ENCODE data around the gene KCNT1. TPM values are rescaled to one million over a fixed set of nuclear protein-coding genes. Genes with fewer than 3 reads are reported as not detected.

The KCNT1 gene
- polyA plus RNA-seq, 2 of the 4 experiments (the other 2 are of a cell fraction): not detected

GRCh38 chr9:135695642-135696041, 6.3 kb upstream of the KCNT1 start:
- Histone ChIP-seq H3K4me1 (peaks cover 4% of the 10 kb centered on the region; the same call in 1 of the 3 replicates), H3K4me2 (no peak overlapping the region), H3K4me3 (no peak overlapping the region), H3K9me3 (no peaks in the 10 kb centered on the region), H3K27ac (no peak overlapping the region)
- DNase-seq (ENCODE audit: low read depth in 1 of 2, low spot score in 1 of 2) (no peak), FAIRE-seq (no peak), ATAC-seq (no peak)
- ChIA-PET POLR2A (no interaction called here), CTCF (interaction anchor here (1.1 to 1.6 kb wide), 3 partner anchors 11 to 73 kb away, joined by 3 to 7 read pairs (median 4); no protein-coding TSS in a partner anchor)
- 81% methylated on average over 6 of the region's 12 CpGs for WGBS (ENCODE audit: missing lambda C conversion rate)
- TF ChIP-seq RARB (CRISPR knock-in tag; IDR thresholded peaks at IDR 0.05) (no peak), JUNB (IDR thresholded peaks at IDR 0.05) (no peak), MAFK (IDR thresholded peaks at IDR 0.05; ENCODE audit: partially characterized antibody) (no peak)

- DNase-seq (ENCODE audit: low read depth in 1 of 2, low spot score in 1 of 2) (no peak), FAIRE-seq (no peak), ATAC-seq (no peak)
- WGBS (ENCODE audit: missing lambda C conversion rate): 61% methylated on average over 8 of the region's 16 CpGs
- CTCF ChIA-PET: interaction anchor here (1.2 to 1.6 kb wide), 2 partner anchors 10 to 23 kb away, joined by 3 to 7 read pairs; no protein-coding TSS in a partner anchor
- TF ChIP-seq, protein P1, sequence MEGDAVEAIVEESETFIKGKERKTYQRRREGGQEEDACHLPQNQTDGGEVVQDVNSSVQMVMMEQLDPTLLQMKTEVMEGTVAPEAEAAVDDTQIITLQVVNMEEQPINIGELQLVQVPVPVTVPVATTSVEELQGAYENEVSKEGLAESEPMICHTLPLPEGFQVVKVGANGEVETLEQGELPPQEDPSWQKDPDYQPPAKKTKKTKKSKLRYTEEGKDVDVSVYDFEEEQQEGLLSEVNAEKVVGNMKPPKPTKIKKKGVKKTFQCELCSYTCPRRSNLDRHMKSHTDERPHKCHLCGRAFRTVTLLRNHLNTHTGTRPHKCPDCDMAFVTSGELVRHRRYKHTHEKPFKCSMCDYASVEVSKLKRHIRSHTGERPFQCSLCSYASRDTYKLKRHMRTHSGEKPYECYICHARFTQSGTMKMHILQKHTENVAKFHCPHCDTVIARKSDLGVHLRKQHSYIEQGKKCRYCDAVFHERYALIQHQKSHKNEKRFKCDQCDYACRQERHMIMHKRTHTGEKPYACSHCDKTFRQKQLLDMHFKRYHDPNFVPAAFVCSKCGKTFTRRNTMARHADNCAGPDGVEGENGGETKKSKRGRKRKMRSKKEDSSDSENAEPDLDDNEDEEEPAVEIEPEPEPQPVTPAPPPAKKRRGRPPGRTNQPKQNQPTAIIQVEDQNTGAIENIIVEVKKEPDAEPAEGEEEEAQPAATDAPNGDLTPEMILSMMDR (IDR thresholded peaks at IDR 0.05): no peak
- no peak for TF ChIP-seq PHF8 (IDR thresholded peaks at IDR 0.05; ENCODE audit: borderline replicate concordance, low read depth)
- no peak for TF ChIP-seq ZC3H11A (IDR thresholded peaks at IDR 0.05)
- no peak for TF ChIP-seq NFE2L2 (conservative IDR thresholded peaks at IDR 0.05; ENCODE audit: low read length)
- TF ChIP-seq CHD2 (IDR thresholded peaks at IDR 0.05; ENCODE audit: low read length, partially characterized antibody): no peak
- TF ChIP-seq FOSB (CRISPR knock-in tag; IDR thresholded peaks at IDR 0.05): no peak
- TF ChIP-seq RNF2 (IDR thresholded peaks at IDR 0.05; ENCODE audit: borderline replicate concordance, low read depth): no peak
- TF ChIP-seq SMC3 (IDR thresholded peaks at IDR 0.05): no peak
- no peak for TF ChIP-seq KDM5A (IDR thresholded peaks at IDR 0.05)
- TF ChIP-seq JUN (IDR thresholded peaks at IDR 0.05): no peak
- Histone ChIP-seq H3K27ac (no peak overlapping the region), H3K4me3 (no peak overlapping the region), H3K4me1 (peaks cover 5% of the 10 kb centered on the region; the same call in 1 of the 3 replicates), H3K4me2 (no peak overlapping the region), H3K9me3 (no peaks in the 10 kb centered on the region)
- POLR2A ChIA-PET: no interaction called here
Observed at GRCh38 chr9:135696446-135696845, 5.5 kb upstream of the KCNT1 start.

DNA sequence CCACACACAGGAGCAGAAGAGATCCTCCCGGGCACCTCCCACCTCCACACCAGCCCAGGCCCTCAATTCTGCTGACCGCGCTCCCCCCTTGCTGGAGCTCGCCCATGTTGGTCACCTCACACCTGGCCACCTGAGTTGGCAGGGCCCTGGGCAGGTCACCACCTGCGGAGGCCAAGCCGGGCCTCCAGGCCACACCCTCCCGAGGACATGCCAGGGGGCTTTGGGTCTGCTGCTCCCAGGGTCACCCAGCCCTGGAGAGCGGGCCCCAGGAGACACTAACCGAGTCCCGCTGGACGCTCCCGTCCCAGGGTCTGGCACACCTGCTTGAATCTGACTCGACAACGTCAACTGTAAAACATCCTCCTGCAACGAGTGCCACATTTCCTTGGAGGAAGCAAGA, 4.8 kb upstream of the KCNT1 start:
- FAIRE-seq: no peak
- no peaks in the 10 kb centered on the region for H3K9me3 ChIP-seq
- no peak overlapping the region for H3K4me3 ChIP-seq
- H3K27ac ChIP-seq: no peak overlapping the region
- H3K4me2 ChIP-seq: no peak overlapping the region
- H3K4me1 ChIP-seq: peaks cover 7% of the 10 kb centered on the region; the same call in 2 of the 3 replicates
- ATAC-seq: no peak
- no peak for TF ChIP-seq MAFK (IDR thresholded peaks at IDR 0.05; ENCODE audit: partially characterized antibody)
- no peak for TF ChIP-seq RARB (CRISPR knock-in tag; IDR thresholded peaks at IDR 0.05)
- no peak for TF ChIP-seq MYC (IDR thresholded peaks at IDR 0.05; ENCODE audit: borderline replicate concordance, low read length)
- TF ChIP-seq JUN (IDR thresholded peaks at IDR 0.05): no peak
- TF ChIP-seq USF2 (IDR thresholded peaks at IDR 0.05): no peak
- no peak for TF ChIP-seq SREBF2 (IDR thresholded peaks at IDR 0.05)
- POLR2A ChIA-PET: no interaction called here
- DNase-seq (ENCODE audit: low read depth in 1 of 2, low spot score in 1 of 2): no peak
- 61% methylated on average over 15 of the region's 15 CpGs for WGBS (ENCODE audit: missing lambda C conversion rate)
- CTCF ChIA-PET: no interaction called here

DNA sequence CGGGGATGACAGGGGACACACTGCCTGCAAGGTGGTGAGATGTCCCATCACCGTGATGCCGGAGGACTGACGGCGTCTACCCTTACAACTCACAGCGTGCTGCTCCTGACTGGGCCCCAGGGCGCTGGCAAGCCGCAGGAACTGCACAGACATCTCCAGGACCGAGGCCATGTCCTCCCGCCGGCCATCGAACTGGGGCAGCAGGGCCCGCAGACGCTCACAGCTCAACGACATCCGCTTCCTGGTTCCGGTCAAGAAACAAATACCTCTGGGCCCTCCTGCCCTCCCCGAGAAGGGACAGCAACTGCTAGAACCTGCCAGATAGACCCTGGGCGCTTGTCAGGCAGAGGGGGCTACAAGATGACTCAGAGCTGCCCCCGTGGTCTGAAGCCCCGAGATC, 3.7 kb upstream of the KCNT1 start:
- 74% methylated on average over 20 of the region's 21 CpGs for WGBS (ENCODE audit: missing lambda C conversion rate)
- no peak overlapping the region for H3K4me3 ChIP-seq
- no peak for DNase-seq (ENCODE audit: low read depth in 1 of 2, low spot score in 1 of 2)

More for the DNA sequence above, 3.7 kb upstream of the KCNT1 start:
- no peak for ATAC-seq
- FAIRE-seq: no peak
- no peak overlapping the region for H3K27ac ChIP-seq
- H3K9me3 ChIP-seq: no peaks in the 10 kb centered on the region
- TF ChIP-seq ZFP36 (IDR thresholded peaks at IDR 0.05; ENCODE audit: borderline replicate concordance, partially characterized antibody): no peak
- CTCF ChIA-PET: no interaction called here
- POLR2A ChIA-PET: no interaction called here
- H3K4me1 ChIP-seq: peaks cover 9% of the 10 kb centered on the region; the same call in 2 of the 3 replicates
- H3K4me2 ChIP-seq: no peak overlapping the region
